ENCODE data around the gene MESP2.

The MESP2 gene

GRCh38 chr15:89754361-89755154 lies 21.6 kb upstream of the MESP2 start:
- Histone ChIP-seq H3F3A (ENCODE audit: insufficient read depth, low read length) (no peaks in the 10 kb centered on the region), H3K9me3 (ENCODE audit: low read length) (no peaks in the 10 kb centered on the region), H3K27me3 (ENCODE audit: insufficient read depth, low read length) (peaks cover 7% of the 10 kb centered on the region; the same call in 1 of the 2 replicates), H3K4me1 (ENCODE audit: insufficient read depth, low read length, severe bottlenecking) (peaks cover 13% of the 10 kb centered on the region), H3K36me3 (ENCODE audit: insufficient read depth, low read length) (no peaks in the 10 kb centered on the region), H3K9ac (ENCODE audit: low read length) (no peak overlapping the region), H4K20me1 (ENCODE audit: insufficient read depth, low read length) (no peaks in the 10 kb centered on the region), H2AFZ (ENCODE audit: low read length) (no peak overlapping the region), H3K4me2 (ENCODE audit: low read length) (no peak overlapping the region), H3K4me3 (ENCODE audit: low read depth, low read length, poor library complexity, severe bottlenecking) (no peak overlapping the region), H3K79me2 (ENCODE audit: insufficient read depth, low read length) (no peaks in the 10 kb centered on the region), H3K9me2 (ENCODE audit: low read depth, low read length) (no peaks in the 10 kb centered on the region), H3K27ac (ENCODE audit: low read depth, low read length, poor library complexity, severe bottlenecking) (no peak overlapping the region)
- TF ChIP-seq EZH2 (IDR thresholded peaks at IDR 0.05; ENCODE audit: borderline replicate concordance, low read length) (no peak), CTCF (IDR thresholded peaks at IDR 0.05; ENCODE audit: low read length) (no peak)

- Histone ChIP-seq H3K27ac (ENCODE audit: low read depth, low read length, poor library complexity, severe bottlenecking) (no peak overlapping the region), H3K4me1 (ENCODE audit: insufficient read depth, low read length, severe bottlenecking) (peaks cover 8% of the 10 kb centered on the region)
Observed at GRCh38 chr15:89755701-89756100, 20.4 kb upstream of the MESP2 start.

GRCh38 chr15:89756897-89757296 lies 19.2 kb upstream of the MESP2 start:
- TF ChIP-seq CTCF (IDR thresholded peaks at IDR 0.05; ENCODE audit: low read length) (no peak), EZH2 (IDR thresholded peaks at IDR 0.05; ENCODE audit: borderline replicate concordance, low read length) (no peak)

More at GRCh38 chr15:89755701-89756100, 20.4 kb upstream of the MESP2 start:
- H3K9me3 ChIP-seq (ENCODE audit: low read length): no peaks in the 10 kb centered on the region
- H4K20me1 ChIP-seq (ENCODE audit: insufficient read depth, low read length): no peaks in the 10 kb centered on the region
- no peaks in the 10 kb centered on the region for H3K9me2 ChIP-seq (ENCODE audit: low read depth, low read length)
- H3K79me2 ChIP-seq (ENCODE audit: insufficient read depth, low read length): no peaks in the 10 kb centered on the region
- no peak for TF ChIP-seq CTCF (IDR thresholded peaks at IDR 0.05; ENCODE audit: low read length)
- TF ChIP-seq EZH2 (IDR thresholded peaks at IDR 0.05; ENCODE audit: borderline replicate concordance, low read length): no peak
- H3K27me3 ChIP-seq (ENCODE audit: insufficient read depth, low read length): peaks cover 7% of the 10 kb centered on the region; the same call in 1 of the 2 replicates
- H2AFZ ChIP-seq (ENCODE audit: low read length): no peak overlapping the region
- no peak overlapping the region for H3K9ac ChIP-seq (ENCODE audit: low read length)
- H3K4me2 ChIP-seq (ENCODE audit: low read length): no peak overlapping the region
- H3K4me3 ChIP-seq (ENCODE audit: low read depth, low read length, poor library complexity, severe bottlenecking): no peak overlapping the region
- no peaks in the 10 kb centered on the region for H3F3A ChIP-seq (ENCODE audit: insufficient read depth, low read length)
- H3K36me3 ChIP-seq (ENCODE audit: insufficient read depth, low read length): no peaks in the 10 kb centered on the region

More at GRCh38 chr15:89756897-89757296, 19.2 kb upstream of the MESP2 start:
- no peak overlapping the region for H2AFZ ChIP-seq (ENCODE audit: low read length)
- no peak overlapping the region for H3K4me2 ChIP-seq (ENCODE audit: low read length)
- H3K36me3 ChIP-seq (ENCODE audit: insufficient read depth, low read length): no peaks in the 10 kb centered on the region
- no peaks in the 10 kb centered on the region for H4K20me1 ChIP-seq (ENCODE audit: insufficient read depth, low read length)
- H3K4me1 ChIP-seq (ENCODE audit: insufficient read depth, low read length, severe bottlenecking): no peaks in the 10 kb centered on the region
- no peak overlapping the region for H3K27ac ChIP-seq (ENCODE audit: low read depth, low read length, poor library complexity, severe bottlenecking)
- H3K79me2 ChIP-seq (ENCODE audit: insufficient read depth, low read length): no peaks in the 10 kb centered on the region
- no peaks in the 10 kb centered on the region for H3K9me3 ChIP-seq (ENCODE audit: low read length)
- no peak overlapping the region for H3K4me3 ChIP-seq (ENCODE audit: low read depth, low read length, poor library complexity, severe bottlenecking)
- H3F3A ChIP-seq (ENCODE audit: insufficient read depth, low read length): no peaks in the 10 kb centered on the region
- H3K27me3 ChIP-seq (ENCODE audit: insufficient read depth, low read length): peaks cover 7% of the 10 kb centered on the region; the same call in 1 of the 2 replicates
- H3K9ac ChIP-seq (ENCODE audit: low read length): no peak overlapping the region
- no peaks in the 10 kb centered on the region for H3K9me2 ChIP-seq (ENCODE audit: low read depth, low read length)

All from OCI-LY1 (cell line).